OCI-LY7 (cell line): Measurements from ENCODE around the gene ATE1. TPM values are rescaled to one million over a fixed set of nuclear protein-coding genes. Genes with fewer than 3 reads are reported as not detected.

Experiments
- BruUV-seq: library from RNA; stranded (reverse); fragments of 400-500 nt; replicated peaks from 2 replicates; lab custom pipeline; 2021; lab: Mats Ljungman, UMichigan
- CTCF ChIA-PET: fragments of 300-600 bp; sonication (Branson Sonifier 250); formaldehyde crosslinking; loops from one replicate; lab custom pipeline; 2022; ENCODE audit warnings: antibody characterized with exemption; ENCODE audit not compliant: unreplicated experiment; lab: Charles Lee
- POLR2A ChIA-PET: fragments of 300-600 bp; sonication (Branson Sonifier 250); formaldehyde crosslinking; loops from one replicate; lab custom pipeline; 2022; ENCODE audit warnings: antibody characterized with exemption; lab: Charles Lee
- DNase-seq: peaks from one replicate; pipeline ENCODE4 v3.0.0-alpha.2; 2015; ENCODE audit warnings: low spot score
- H2AFZ ChIP-seq: fragments of 200-600 bp; sonication (generic), shearing (Covaris generic); 2 replicates; pipeline ENCODE4 v1.6.1; 2014; ENCODE audit warnings: mild to moderate bottlenecking, antibody characterized with exemption, low read length, moderate library complexity
- H3K27ac ChIP-seq: fragments of 200-600 bp; sonication (generic); 2 replicates; pipeline ENCODE4 v1.5.1; 2014; ENCODE audit warnings: mixed run types, low read depth, mild to moderate bottlenecking, moderate library complexity, low read length, inconsistent platforms; ENCODE audit not compliant: poor library complexity, severe bottlenecking
- H3K36me3 ChIP-seq: fragments of 200-600 bp; sonication (generic); 2 replicates; pipeline ENCODE4 v1.6.1; 2014; ENCODE audit warnings: mild to moderate bottlenecking, antibody characterized with exemption, low read length, moderate library complexity, mixed read lengths; ENCODE audit not compliant: insufficient read depth
- H3K4me1 ChIP-seq: fragments of 200-600 bp; sonication (generic); 2 replicates; pipeline ENCODE4 v1.5.1; 2014; ENCODE audit warnings: mild to moderate bottlenecking, low read length; ENCODE audit not compliant: insufficient read depth, poor library complexity, severe bottlenecking
- H3K4me2 ChIP-seq: fragments of 200-600 bp; sonication (generic); 2 replicates; pipeline ENCODE4 v1.6.1; 2014; ENCODE audit warnings: mild to moderate bottlenecking, low read length
- H3K4me3 ChIP-seq: fragments of 200-600 bp; sonication (generic); 2 replicates; pipeline ENCODE4 v1.5.1; 2014; ENCODE audit warnings: mild to moderate bottlenecking, low read depth, low read length; ENCODE audit not compliant: poor library complexity, severe bottlenecking
- H3K79me2 ChIP-seq: fragments of 200-600 bp; sonication (generic); 2 replicates; pipeline ENCODE4 v1.6.1; 2016; ENCODE audit warnings: low read depth, mild to moderate bottlenecking, low read length, moderate library complexity, mixed read lengths; ENCODE audit not compliant: insufficient read depth
- H3K9me2 ChIP-seq: fragments of 200-600 bp; sonication (generic); 2 replicates; pipeline ENCODE4 v1.6.1; 2016; ENCODE audit warnings: mild to moderate bottlenecking, low read length, mixed read lengths; ENCODE audit not compliant: insufficient read depth
- H3K9me3 ChIP-seq: fragments of 200-600 bp; sonication (generic); 2 replicates; pipeline ENCODE4 v1.6.1; 2014; ENCODE audit warnings: mild to moderate bottlenecking, mixed run types, low read length, mixed read lengths
- H4K20me1 ChIP-seq: fragments of 200-600 bp; sonication (generic); 2 replicates; pipeline ENCODE4 v1.6.1; 2014; ENCODE audit warnings: mild to moderate bottlenecking, antibody characterized with exemption, low read length, moderate library complexity, mixed read lengths; ENCODE audit not compliant: insufficient read depth
- EZH2phosphoT487 ChIP-seq: fragments of 200-600 bp; sonication (generic); IDR thresholded peaks from 2 replicates; pipeline ENCODE4 v1.6.1; 2018; ENCODE audit warnings: low read depth, borderline replicate concordance, mild to moderate bottlenecking, mixed run types, antibody characterized with exemption, low read length, moderate library complexity, mixed read lengths
- intact Hi-C: fragments of 100-400 bp; cut with micrococcal nuclease; formaldehyde crosslinking; loops from one replicate; pipeline ENCODE4 v1.10.0; 2022; ENCODE audit not compliant: unreplicated experiment
- total RNA-seq, 2 experiments: library from RNA; depleted of rRNA in 1 of 2; stranded (reverse); fragments of >200 nt in 1 of 2; shearing (Covaris generic) in 1 of 2; gene quantifications; 2 replicates each; pipeline ENCODE4 v1.2.3, GENCODE V29; 2014 to 2022
- TF ChIP-seq, protein P1 (sequence below): fragments of 200-600 bp; sonication (generic); conservative IDR thresholded peaks from 2 replicates; pipeline ENCODE4 v1.5.1; 2014; ENCODE audit warnings: mild to moderate bottlenecking, antibody characterized with exemption, low read length, moderate library complexity, mixed read lengths

The ATE1 gene
- total RNA-seq, 2 experiments from 2014 or later, result 14.8 to 44.7 TPM

DNA sequence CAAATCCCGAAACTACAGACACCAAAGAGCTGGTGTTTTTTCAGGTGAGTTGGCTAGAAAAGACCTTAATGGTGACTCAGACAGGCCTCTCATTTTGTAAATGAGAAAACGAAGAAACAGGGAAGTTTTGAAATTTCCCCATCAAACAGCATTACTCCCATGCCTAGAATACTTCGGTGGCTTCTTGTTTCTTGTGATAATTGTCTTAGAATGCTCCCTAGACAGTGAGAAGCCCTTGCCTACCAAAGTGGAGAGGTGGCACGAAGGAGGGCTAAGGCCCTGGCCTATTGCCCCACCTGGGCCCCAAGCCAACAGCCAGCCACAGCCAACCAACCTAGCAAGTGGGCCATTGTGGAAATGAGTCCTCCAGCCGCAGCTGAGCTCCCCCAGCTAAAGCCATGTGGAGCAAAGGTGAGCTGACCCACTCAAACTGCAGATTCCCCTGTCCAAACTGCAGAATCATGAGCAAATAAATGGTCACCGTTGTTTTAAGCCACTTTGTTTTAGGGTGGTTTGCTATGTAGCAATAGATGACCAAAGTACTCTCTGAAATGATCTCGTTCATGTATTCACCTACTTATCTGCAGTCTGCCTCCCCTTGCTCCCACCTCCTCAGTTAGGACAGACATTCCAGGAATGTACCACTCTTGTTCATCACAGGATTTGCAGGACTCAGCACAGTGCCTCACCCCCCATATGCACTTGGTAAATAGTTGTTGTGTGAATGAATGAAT, 231.9 kb downstream of the ATE1 start:
- Histone ChIP-seq H3K27ac (no peak overlapping the region), H2AFZ (no peak overlapping the region), H3K36me3 (no peaks in the 10 kb centered on the region), H3K4me1 (no peaks in the 10 kb centered on the region), H4K20me1 (no peaks in the 10 kb centered on the region), H3K4me3 (no peak overlapping the region), H3K79me2 (no peaks in the 10 kb centered on the region), H3K9me3 (no peaks in the 10 kb centered on the region), H3K9me2 (no peaks in the 10 kb centered on the region), H3K4me2 (no peak overlapping the region)
- DNase-seq, result no peak
- ChIA-PET POLR2A (no interaction called here), CTCF (no interaction called here)
- intact Hi-C loops, result no loop called here
- TF ChIP-seq, protein P1, sequence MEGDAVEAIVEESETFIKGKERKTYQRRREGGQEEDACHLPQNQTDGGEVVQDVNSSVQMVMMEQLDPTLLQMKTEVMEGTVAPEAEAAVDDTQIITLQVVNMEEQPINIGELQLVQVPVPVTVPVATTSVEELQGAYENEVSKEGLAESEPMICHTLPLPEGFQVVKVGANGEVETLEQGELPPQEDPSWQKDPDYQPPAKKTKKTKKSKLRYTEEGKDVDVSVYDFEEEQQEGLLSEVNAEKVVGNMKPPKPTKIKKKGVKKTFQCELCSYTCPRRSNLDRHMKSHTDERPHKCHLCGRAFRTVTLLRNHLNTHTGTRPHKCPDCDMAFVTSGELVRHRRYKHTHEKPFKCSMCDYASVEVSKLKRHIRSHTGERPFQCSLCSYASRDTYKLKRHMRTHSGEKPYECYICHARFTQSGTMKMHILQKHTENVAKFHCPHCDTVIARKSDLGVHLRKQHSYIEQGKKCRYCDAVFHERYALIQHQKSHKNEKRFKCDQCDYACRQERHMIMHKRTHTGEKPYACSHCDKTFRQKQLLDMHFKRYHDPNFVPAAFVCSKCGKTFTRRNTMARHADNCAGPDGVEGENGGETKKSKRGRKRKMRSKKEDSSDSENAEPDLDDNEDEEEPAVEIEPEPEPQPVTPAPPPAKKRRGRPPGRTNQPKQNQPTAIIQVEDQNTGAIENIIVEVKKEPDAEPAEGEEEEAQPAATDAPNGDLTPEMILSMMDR, result no peak
- TF ChIP-seq EZH2phosphoT487, result no peak
- no TSS peak for BruUV-seq

GRCh38 chr10:121694966-121695643, 232.7 kb downstream of the ATE1 start:
- H3K27ac ChIP-seq, result no peak overlapping the region
- no peak for DNase-seq
- no TSS peak for BruUV-seq
- TF ChIP-seq, protein P1, result no peak
- no peak for TF ChIP-seq EZH2phosphoT487
- H4K20me1 ChIP-seq, result no peaks in the 10 kb centered on the region
- no peaks in the 10 kb centered on the region for H3K9me2 ChIP-seq
- CTCF ChIA-PET, result no interaction called here
- intact Hi-C loops, result no loop called here
- no peak overlapping the region for H2AFZ ChIP-seq
- H3K4me3 ChIP-seq, result no peak overlapping the region
- no peak overlapping the region for H3K4me2 ChIP-seq
- no peaks in the 10 kb centered on the region for H3K36me3 ChIP-seq
- H3K4me1 ChIP-seq, result no peaks in the 10 kb centered on the region
- H3K9me3 ChIP-seq, result no peaks in the 10 kb centered on the region
- H3K79me2 ChIP-seq, result no peaks in the 10 kb centered on the region
- POLR2A ChIA-PET, result interaction anchor here (0.7 kb wide), 1 partner anchor 21 kb away, joined by 3 read pairs; no protein-coding TSS in a partner anchor
